H9 (cell line): Measurements from ENCODE around the gene ADORA2B. TPM values are rescaled to one million over a fixed set of nuclear protein-coding genes. Genes with fewer than 3 reads are reported as not detected.

Source experiments
- DNase-seq: peaks from one replicate; pipeline ENCODE4 v3.0.0-alpha.2; 2017
- H2AFZ ChIP-seq: one replicate; pipeline ENCODE4 v1.6.1; 2013; ENCODE audit warnings: mild to moderate bottlenecking, low read length, control low read depth, moderate library complexity
- H2AK5ac ChIP-seq: 2 replicates; pipeline ENCODE4 v1.6.1; 2013; ENCODE audit warnings: low read length, control low read depth, mixed read lengths; ENCODE audit not compliant: insufficient read length
- H2BK120ac ChIP-seq: one replicate; pipeline ENCODE4 v1.6.1; 2013; ENCODE audit warnings: low read depth, mild to moderate bottlenecking, low read length, control low read depth, inconsistent platforms; ENCODE audit not compliant: poor library complexity, severe bottlenecking
- H2BK12ac ChIP-seq: 2 replicates; pipeline ENCODE4 v1.6.1; 2013; ENCODE audit warnings: low read length, control low read depth, mixed read lengths, low read depth; ENCODE audit not compliant: insufficient read length
- H2BK15ac ChIP-seq: 2 replicates; pipeline ENCODE4 v1.6.1; 2013; ENCODE audit warnings: low read depth, low read length, control low read depth
- H2BK20ac ChIP-seq: one replicate; pipeline ENCODE4 v1.6.1; 2013; ENCODE audit warnings: low read depth, mild to moderate bottlenecking, low read length, control low read depth, inconsistent platforms; ENCODE audit not compliant: poor library complexity, severe bottlenecking
- H2BK5ac ChIP-seq: 2 replicates; pipeline ENCODE4 v1.6.1; 2013; ENCODE audit warnings: low read length, control low read depth, mixed read lengths; ENCODE audit not compliant: insufficient read length
- H3K14ac ChIP-seq: 2 replicates; pipeline ENCODE4 v1.6.1; 2013; ENCODE audit warnings: low read length, control low read depth; ENCODE audit not compliant: insufficient read depth
- H3K18ac ChIP-seq: 2 replicates; pipeline ENCODE4 v1.6.1; 2013; ENCODE audit warnings: low read depth, mild to moderate bottlenecking, mixed read lengths, low read length, control low read depth; ENCODE audit not compliant: insufficient read length
- H3K23ac ChIP-seq: 2 replicates; pipeline ENCODE4 v1.6.1; 2013; ENCODE audit warnings: low read length, control low read depth, mixed read lengths, low read depth; ENCODE audit not compliant: insufficient read length
- H3K23me2 ChIP-seq: 2 replicates; pipeline ENCODE4 v1.6.1; 2013; ENCODE audit warnings: low read depth, mild to moderate bottlenecking, mixed read lengths, low read length, control low read depth; ENCODE audit not compliant: insufficient read length, poor library complexity, severe bottlenecking
- H3K27ac ChIP-seq: 2 replicates; pipeline ENCODE4 v1.5.1; 2013; ENCODE audit warnings: low read length, control low read depth, mixed read lengths, low read depth; ENCODE audit not compliant: insufficient read length
- H3K27me3 ChIP-seq: 2 replicates; pipeline ENCODE4 v1.6.1; 2013; ENCODE audit warnings: low read length, control low read depth, inconsistent platforms; ENCODE audit not compliant: insufficient read depth
- H3K4ac ChIP-seq: 2 replicates; pipeline ENCODE4 v1.6.1; 2013; ENCODE audit warnings: low read depth, mild to moderate bottlenecking, control low read depth, inconsistent platforms, low read length, moderate library complexity
- H3K4me1 ChIP-seq: 2 replicates; pipeline ENCODE4 v1.6.1; 2013; ENCODE audit warnings: low read length, control low read depth, inconsistent platforms; ENCODE audit not compliant: insufficient read depth
- H3K4me2 ChIP-seq: 2 replicates; pipeline ENCODE4 v1.6.1; 2013; ENCODE audit warnings: low read length, control low read depth, mixed read lengths; ENCODE audit not compliant: insufficient read length, insufficient read depth
- H3K56ac ChIP-seq: 2 replicates; pipeline ENCODE4 v1.6.1; 2013; ENCODE audit warnings: low read depth, mild to moderate bottlenecking, mixed read lengths, low read length, control low read depth; ENCODE audit not compliant: insufficient read length
- H3K79me1 ChIP-seq: 2 replicates; pipeline ENCODE4 v1.6.1; 2013; ENCODE audit warnings: low read depth, mild to moderate bottlenecking, moderate library complexity, low read length, control low read depth, inconsistent platforms; ENCODE audit not compliant: insufficient read depth, poor library complexity, severe bottlenecking
- H3K79me2 ChIP-seq: 2 replicates; pipeline ENCODE4 v1.6.1; 2013; ENCODE audit warnings: low read length, control low read depth, inconsistent platforms; ENCODE audit not compliant: insufficient read depth
- H3K9ac ChIP-seq: 2 replicates; pipeline ENCODE4 v1.6.1; 2013; ENCODE audit warnings: low read length, control low read depth, mixed read lengths; ENCODE audit not compliant: insufficient read length; ENCODE audit errors: extremely low read depth
- H3K9me3 ChIP-seq: one replicate; pipeline ENCODE4 v1.6.1; 2013; ENCODE audit warnings: low read depth, low read length, inconsistent platforms; ENCODE audit not compliant: control insufficient read depth
- H3T11ph ChIP-seq: one replicate; pipeline ENCODE4 v1.6.1; 2013; ENCODE audit warnings: mild to moderate bottlenecking, low read length, control low read depth, inconsistent platforms
- H4K20me1 ChIP-seq: one replicate; pipeline ENCODE4 v1.6.1; 2013; ENCODE audit not compliant: control insufficient read depth, insufficient read length, insufficient read depth
- H4K5ac ChIP-seq: 2 replicates; pipeline ENCODE4 v1.6.1; 2013; ENCODE audit warnings: low read depth, mild to moderate bottlenecking, mixed read lengths, low read length, control low read depth; ENCODE audit not compliant: insufficient read length
- H4K8ac ChIP-seq: replicated peaks from 2 replicates; pipeline ENCODE4 v1.6.1; 2013; ENCODE audit warnings: low read length, control low read depth, mixed read lengths, low read depth; ENCODE audit not compliant: insufficient read length
- H4K91ac ChIP-seq: 2 replicates; pipeline ENCODE4 v1.6.1; 2013; ENCODE audit warnings: low read depth, mild to moderate bottlenecking, moderate library complexity, mixed read lengths, low read length, control low read depth; ENCODE audit not compliant: insufficient read length
- H3K27ac Mint-ChIP-seq, 3 experiments: 2 replicates in 2 of 3; 3 replicates in 1 of 3; pipeline ENCODE4 v1.8.0; 2020 to 2021; ENCODE audit warnings: mixed read lengths in 3 of 3, mild to moderate bottlenecking in 1 of 3, moderate library complexity in 1 of 3
- H3K27me3 Mint-ChIP-seq: 2 replicates; pipeline ENCODE4 v1.8.0; 2021; ENCODE audit warnings: low read depth, mild to moderate bottlenecking, moderate library complexity, mixed read lengths
- H3K36me3 Mint-ChIP-seq, 3 experiments: 2 replicates in 2 of 3; 3 replicates in 1 of 3; pipeline ENCODE4 v1.8.0; 2020 to 2021; ENCODE audit warnings: low read depth in 3 of 3, mixed read lengths in 3 of 3; ENCODE audit not compliant: insufficient read depth in 1 of 3
- H3K4me1 Mint-ChIP-seq, 2 experiments: 2 replicates each; pipeline ENCODE4 v1.8.0; 2020; ENCODE audit warnings: mixed read lengths in 2 of 2
- H3K4me3 Mint-ChIP-seq, 2 experiments: 2 replicates in 1 of 2; 3 replicates in 1 of 2; pipeline ENCODE4 v1.8.0; 2020 to 2021; ENCODE audit warnings: mild to moderate bottlenecking in 2 of 2, mixed read lengths in 2 of 2, moderate library complexity in 1 of 2
- H3K9me3 Mint-ChIP-seq, 2 experiments: 2 replicates in 1 of 2; 3 replicates in 1 of 2; pipeline ENCODE4 v1.8.0; 2020; ENCODE audit warnings: mild to moderate bottlenecking in 2 of 2, mixed read lengths in 2 of 2, moderate library complexity in 1 of 2
- WGBS: extraction: QIAGEN DNeasy Blood & Tissue Kit; methylation state at CpG from one replicate; pipeline ENCODE4 v1.1.7; 2013; ENCODE audit warnings: missing lambda C conversion rate, low lambda C conversion rate, mixed read lengths; ENCODE audit not compliant: insufficient read length; ENCODE audit errors: extremely low coverage; 5-methylcytosine and 5-hydroxymethylcytosine counted together
- total RNA-seq: library from RNA; stranded (reverse); gene quantifications from 2 replicates; pipeline ENCODE4 v1.2.1, GENCODE V29; 2021
- TF ChIP-seq, protein P1 (sequence below): fragments of 200-600 bp; sonication (generic); conservative IDR thresholded peaks from 3 replicates; pipeline ENCODE4 v1.8.0; 2021; ENCODE audit warnings: antibody characterized with exemption, mild to moderate bottlenecking

The ADORA2B gene
- total RNA-seq, 1 experiment from 2014 or later = 3.1 TPM

DNA sequence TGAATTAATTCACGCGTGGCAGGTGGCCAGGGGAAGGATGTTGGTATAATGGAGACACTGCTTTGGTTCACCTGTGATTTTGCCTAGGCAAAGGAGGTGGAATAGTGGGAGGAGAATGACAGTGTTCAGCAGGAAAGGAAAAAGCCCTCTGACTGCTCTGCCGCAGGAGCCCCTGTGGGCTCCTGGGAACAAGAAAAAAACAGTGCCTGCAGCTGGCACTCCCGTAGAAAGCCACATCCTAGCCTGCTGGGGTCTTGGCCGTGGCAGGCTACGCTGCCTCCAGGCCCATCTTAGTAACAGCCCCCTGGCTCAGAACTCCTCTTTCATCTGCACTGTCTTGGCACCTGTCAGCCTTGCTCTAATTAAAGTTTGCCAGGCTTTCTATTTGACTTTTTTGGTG lies 20.6 kb downstream of the ADORA2B start:
- no peak overlapping the region for H2BK20ac ChIP-seq
- TF ChIP-seq, protein P1, sequence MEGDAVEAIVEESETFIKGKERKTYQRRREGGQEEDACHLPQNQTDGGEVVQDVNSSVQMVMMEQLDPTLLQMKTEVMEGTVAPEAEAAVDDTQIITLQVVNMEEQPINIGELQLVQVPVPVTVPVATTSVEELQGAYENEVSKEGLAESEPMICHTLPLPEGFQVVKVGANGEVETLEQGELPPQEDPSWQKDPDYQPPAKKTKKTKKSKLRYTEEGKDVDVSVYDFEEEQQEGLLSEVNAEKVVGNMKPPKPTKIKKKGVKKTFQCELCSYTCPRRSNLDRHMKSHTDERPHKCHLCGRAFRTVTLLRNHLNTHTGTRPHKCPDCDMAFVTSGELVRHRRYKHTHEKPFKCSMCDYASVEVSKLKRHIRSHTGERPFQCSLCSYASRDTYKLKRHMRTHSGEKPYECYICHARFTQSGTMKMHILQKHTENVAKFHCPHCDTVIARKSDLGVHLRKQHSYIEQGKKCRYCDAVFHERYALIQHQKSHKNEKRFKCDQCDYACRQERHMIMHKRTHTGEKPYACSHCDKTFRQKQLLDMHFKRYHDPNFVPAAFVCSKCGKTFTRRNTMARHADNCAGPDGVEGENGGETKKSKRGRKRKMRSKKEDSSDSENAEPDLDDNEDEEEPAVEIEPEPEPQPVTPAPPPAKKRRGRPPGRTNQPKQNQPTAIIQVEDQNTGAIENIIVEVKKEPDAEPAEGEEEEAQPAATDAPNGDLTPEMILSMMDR = no peak
- peak overlapping the region; percentile 93 to 99 (median 98) for H3K27ac Mint-ChIP-seq
- H3K18ac ChIP-seq = peak overlapping the region; percentile 12
- H3K4me1 Mint-ChIP-seq = peaks cover 46 to 49% of the 10 kb centered on the region in 2 experiments
- peaks cover 10% of the 10 kb centered on the region for H3K4me1 ChIP-seq
- peak overlapping the region; percentile 85 for H3K27ac ChIP-seq
- no peak overlapping the region for H2AFZ ChIP-seq
- no peak overlapping the region for H3K56ac ChIP-seq
- no peaks in the 10 kb centered on the region for H3K79me1 ChIP-seq
- H3K23ac ChIP-seq = no peak overlapping the region
- no peaks in the 10 kb centered on the region; a peak in 2 of 7 replicates for H3K36me3 Mint-ChIP-seq
- H3K4me2 ChIP-seq = peak overlapping the region; percentile 41
- H3K27me3 Mint-ChIP-seq = peaks cover 6% of the 10 kb centered on the region
- H3K14ac ChIP-seq = peak overlapping the region; percentile 72
- peaks cover 3% of the 10 kb centered on the region for H3K23me2 ChIP-seq
- no peaks in the 10 kb centered on the region for H3K9me3 Mint-ChIP-seq
- peak overlapping the region; percentile 89 for H2BK12ac ChIP-seq
- H3K27me3 ChIP-seq = no peaks in the 10 kb centered on the region; the same call in 1 of the 2 replicates
- H2BK15ac ChIP-seq = no peak overlapping the region
- H2BK5ac ChIP-seq = no peak overlapping the region
- H3K9me3 ChIP-seq = no peaks in the 10 kb centered on the region
- H4K8ac ChIP-seq = no peak overlapping the region
- no peak overlapping the region for H2BK120ac ChIP-seq
- no peak overlapping the region for H4K91ac ChIP-seq
- H3K4ac ChIP-seq = peak overlapping the region; percentile 52; the same call in 1 of the 2 replicates
- H4K5ac ChIP-seq = peak overlapping the region; percentile 83
- H3K9ac ChIP-seq = peak overlapping the region; percentile 20
- H2AK5ac ChIP-seq = peak overlapping the region; percentile 85
- DNase-seq = peak; percentile 61
- no peaks in the 10 kb centered on the region for H4K20me1 ChIP-seq
- peak overlapping the region; percentile 57 to 61; a peak in 3 of 5 replicates for H3K4me3 Mint-ChIP-seq
- H3T11ph ChIP-seq = peak overlapping the region; percentile 78
- no peaks in the 10 kb centered on the region; the same call in 1 of the 2 replicates for H3K79me2 ChIP-seq
- WGBS = no CpG with 5 or more reads among the region's 6 CpGs
